Nephron (organoid): ENCODE results near the gene OR52B4.
"Not testable (repeated sequence)": the region's sequence is repeated elsewhere in the genome, so short reads cannot be mapped to it uniquely, and the experiment has no call there.

Experiments
- H3K27ac Mint-ChIP-seq, 3 experiments: 2 replicates each; pipeline ENCODE4 v1.8.0; 2020; ENCODE audit warnings: mixed read lengths in 3 of 3, mild to moderate bottlenecking in 2 of 3, moderate library complexity in 1 of 3
- H3K27me3 Mint-ChIP-seq: 2 replicates; pipeline ENCODE4 v1.8.0; 2021; ENCODE audit warnings: low read depth, mild to moderate bottlenecking, moderate library complexity, mixed read lengths
- H3K36me3 Mint-ChIP-seq: 2 replicates; pipeline ENCODE4 v1.8.0; 2020; ENCODE audit warnings: low read depth, mixed read lengths
- H3K4me1 Mint-ChIP-seq: 2 replicates; pipeline ENCODE4 v1.8.0; 2020; ENCODE audit warnings: mixed read lengths
- H3K4me3 Mint-ChIP-seq, 3 experiments: 2 replicates each; pipeline ENCODE4 v1.8.0; 2020; ENCODE audit warnings: mild to moderate bottlenecking in 3 of 3, mixed read lengths in 3 of 3, moderate library complexity in 2 of 3
- H3K9me3 Mint-ChIP-seq: 2 replicates; pipeline ENCODE4 v1.8.0; 2020; ENCODE audit warnings: mixed read lengths
- TF ChIP-seq, protein P1 (sequence below), 3 experiments: fragments of 200-600 bp; sonication (generic); IDR thresholded peaks; one replicate each; pipeline ENCODE4 v1.5.0; 2021; ENCODE audit warnings: antibody characterized with exemption in 3 of 3; ENCODE audit not compliant: unreplicated experiment in 3 of 3

Gene OR52B4

DNA sequence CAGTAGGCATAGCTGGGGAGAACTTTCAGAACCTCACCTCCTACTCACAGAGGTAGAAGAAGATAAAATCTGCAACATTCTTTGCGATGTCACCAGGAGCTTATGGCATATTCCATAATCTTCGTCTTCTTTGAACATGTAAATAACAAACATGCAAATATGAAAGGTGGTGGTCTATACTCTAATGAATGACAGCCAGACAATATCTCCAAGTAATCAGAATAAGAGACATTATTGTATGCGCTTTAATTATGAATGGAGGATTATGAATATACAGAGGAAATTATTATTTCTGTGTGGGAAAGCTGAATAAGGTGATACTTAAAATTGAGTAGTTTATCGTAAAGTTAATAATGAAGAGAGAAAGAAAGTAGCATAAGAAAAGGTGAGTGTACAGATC is at the start of gene OR52B4:
OR52B4 (minus strand) TSS at position 101 of the 400 bp plus-strand sequence; CDS start at position 10, 91 bp downstream.
- Mint-ChIP-seq H3K36me3 (no peaks in the 10 kb centered on the region), H3K27me3 (no peaks in the 10 kb centered on the region), H3K4me1 (no peaks in the 10 kb centered on the region), H3K4me3 (no peak within 1 kb of the TSS), H3K9me3 (peaks cover 3% of the 10 kb centered on the region), H3K27ac (no peak within 1 kb of the TSS)
- TF ChIP-seq, protein P1, sequence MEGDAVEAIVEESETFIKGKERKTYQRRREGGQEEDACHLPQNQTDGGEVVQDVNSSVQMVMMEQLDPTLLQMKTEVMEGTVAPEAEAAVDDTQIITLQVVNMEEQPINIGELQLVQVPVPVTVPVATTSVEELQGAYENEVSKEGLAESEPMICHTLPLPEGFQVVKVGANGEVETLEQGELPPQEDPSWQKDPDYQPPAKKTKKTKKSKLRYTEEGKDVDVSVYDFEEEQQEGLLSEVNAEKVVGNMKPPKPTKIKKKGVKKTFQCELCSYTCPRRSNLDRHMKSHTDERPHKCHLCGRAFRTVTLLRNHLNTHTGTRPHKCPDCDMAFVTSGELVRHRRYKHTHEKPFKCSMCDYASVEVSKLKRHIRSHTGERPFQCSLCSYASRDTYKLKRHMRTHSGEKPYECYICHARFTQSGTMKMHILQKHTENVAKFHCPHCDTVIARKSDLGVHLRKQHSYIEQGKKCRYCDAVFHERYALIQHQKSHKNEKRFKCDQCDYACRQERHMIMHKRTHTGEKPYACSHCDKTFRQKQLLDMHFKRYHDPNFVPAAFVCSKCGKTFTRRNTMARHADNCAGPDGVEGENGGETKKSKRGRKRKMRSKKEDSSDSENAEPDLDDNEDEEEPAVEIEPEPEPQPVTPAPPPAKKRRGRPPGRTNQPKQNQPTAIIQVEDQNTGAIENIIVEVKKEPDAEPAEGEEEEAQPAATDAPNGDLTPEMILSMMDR (IDR thresholded peaks at IDR 0.05; ENCODE audit: unreplicated experiment in 3 of 3): no peak

DNA sequence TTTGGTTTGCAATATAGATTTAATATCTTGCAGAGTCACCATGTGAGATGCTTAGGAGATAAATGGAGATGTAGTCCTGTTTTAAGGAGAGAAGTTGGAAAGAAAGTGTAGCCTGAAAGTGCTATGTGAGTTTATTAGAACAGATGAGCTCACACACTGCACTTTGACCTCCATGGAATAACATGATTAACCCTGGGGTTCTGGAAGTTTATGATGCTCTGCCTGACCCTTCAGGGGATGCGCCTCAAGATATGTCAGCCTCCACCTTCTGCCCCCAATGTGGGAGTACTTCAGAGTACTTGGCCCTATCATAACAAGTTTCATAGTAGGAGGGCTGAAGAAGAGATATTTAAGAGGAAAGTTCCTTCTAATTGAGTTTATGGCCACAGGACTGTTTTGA is 48.6 kb upstream of the OR52B4 start:
- Mint-ChIP-seq H3K4me3 (no peak overlapping the region), H3K27me3 (peaks cover 9% of the 10 kb centered on the region), H3K4me1 (no peaks in the 10 kb centered on the region), H3K9me3 (no peaks in the 10 kb centered on the region), H3K36me3 (no peaks in the 10 kb centered on the region), H3K27ac (no peak overlapping the region)
- TF ChIP-seq, protein P1 (IDR thresholded peaks at IDR 0.05; ENCODE audit: unreplicated experiment in 3 of 3): no peak

DNA sequence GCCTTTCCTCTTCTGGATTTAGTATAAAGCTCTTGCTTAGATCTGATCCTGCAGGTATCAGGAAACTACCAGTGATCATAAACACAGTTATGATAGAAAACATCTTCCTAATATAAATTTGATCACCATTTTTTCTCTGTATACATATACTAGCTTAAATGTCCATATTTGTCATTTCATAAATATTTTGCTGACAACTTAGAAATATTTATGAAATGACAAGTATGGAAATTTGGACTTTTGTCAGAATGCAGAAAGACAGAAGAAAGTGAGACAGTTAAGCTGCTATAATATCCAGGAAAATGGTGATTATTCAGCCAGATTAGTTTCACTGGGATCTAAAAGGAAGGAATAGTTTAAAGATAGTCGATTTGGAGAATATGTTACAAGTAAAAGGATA is 48.1 kb upstream of the OR52B4 start:
- H3K4me3 Mint-ChIP-seq: no peak overlapping the region
- H3K36me3 Mint-ChIP-seq: no peaks in the 10 kb centered on the region
- H3K27me3 Mint-ChIP-seq: peaks cover 9% of the 10 kb centered on the region
- TF ChIP-seq, protein P1 (IDR thresholded peaks at IDR 0.05; ENCODE audit: unreplicated experiment in 3 of 3): no peak
- H3K9me3 Mint-ChIP-seq: no peaks in the 10 kb centered on the region
- no peaks in the 10 kb centered on the region for H3K4me1 Mint-ChIP-seq
- H3K27ac Mint-ChIP-seq: no peak overlapping the region

DNA sequence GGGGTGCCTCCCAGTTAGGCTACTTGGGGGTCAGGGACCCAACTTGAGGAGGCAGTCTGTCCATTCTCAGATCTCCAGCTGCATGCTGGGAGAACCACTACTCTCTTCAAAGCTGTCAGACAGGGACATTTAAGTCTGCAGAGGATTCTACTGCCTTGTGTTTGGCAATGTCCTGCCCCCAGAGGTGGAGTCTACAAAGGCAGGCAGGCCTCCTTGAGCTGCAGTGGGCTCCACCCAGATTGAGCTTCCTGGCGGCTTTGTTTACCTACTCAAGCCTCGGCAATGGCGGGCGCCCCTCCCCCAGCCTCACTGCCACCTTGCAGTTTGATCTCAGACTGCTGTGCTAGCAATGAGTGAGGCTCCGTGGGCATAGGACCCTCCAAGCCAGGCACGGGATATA is 38.0 kb upstream of the OR52B4 start:
- not testable (repeated sequence) for H3K27me3 Mint-ChIP-seq, H3K4me1 Mint-ChIP-seq, H3K4me3 Mint-ChIP-seq, H3K36me3 Mint-ChIP-seq, H3K27ac Mint-ChIP-seq
- H3K9me3 Mint-ChIP-seq: peaks cover 18% of the 10 kb centered on the region

DNA sequence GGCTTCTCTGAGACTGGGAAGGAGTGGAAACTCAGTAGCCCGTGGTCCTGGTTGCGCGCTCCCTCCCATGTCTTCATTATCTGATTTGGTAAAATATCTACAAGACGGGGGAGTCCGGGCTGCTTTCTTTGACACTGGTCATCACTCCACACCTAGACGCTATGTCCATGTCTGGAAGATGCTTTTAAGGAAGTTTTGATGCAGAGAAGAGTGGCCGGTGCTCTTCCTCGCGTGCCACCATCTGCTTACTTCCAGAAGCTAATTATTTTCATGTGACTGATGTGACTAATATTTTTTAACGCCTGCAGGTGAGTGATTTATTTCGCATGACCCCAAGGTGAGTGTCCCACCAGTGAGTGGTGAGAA is 25.7 kb upstream of the OR52B4 start:
- TF ChIP-seq, protein P1 (IDR thresholded peaks at IDR 0.05; ENCODE audit: unreplicated experiment in 3 of 3): no peak
- peaks cover 13% of the 10 kb centered on the region for H3K4me1 Mint-ChIP-seq
- H3K9me3 Mint-ChIP-seq: peaks cover 16% of the 10 kb centered on the region
- H3K36me3 Mint-ChIP-seq: peaks cover 34% of the 10 kb centered on the region
- H3K4me3 Mint-ChIP-seq: peak overlapping the region; percentile 85 to 93 (median 88)
- H3K27ac Mint-ChIP-seq: no peak overlapping the region
- H3K27me3 Mint-ChIP-seq: no peaks in the 10 kb centered on the region

DNA sequence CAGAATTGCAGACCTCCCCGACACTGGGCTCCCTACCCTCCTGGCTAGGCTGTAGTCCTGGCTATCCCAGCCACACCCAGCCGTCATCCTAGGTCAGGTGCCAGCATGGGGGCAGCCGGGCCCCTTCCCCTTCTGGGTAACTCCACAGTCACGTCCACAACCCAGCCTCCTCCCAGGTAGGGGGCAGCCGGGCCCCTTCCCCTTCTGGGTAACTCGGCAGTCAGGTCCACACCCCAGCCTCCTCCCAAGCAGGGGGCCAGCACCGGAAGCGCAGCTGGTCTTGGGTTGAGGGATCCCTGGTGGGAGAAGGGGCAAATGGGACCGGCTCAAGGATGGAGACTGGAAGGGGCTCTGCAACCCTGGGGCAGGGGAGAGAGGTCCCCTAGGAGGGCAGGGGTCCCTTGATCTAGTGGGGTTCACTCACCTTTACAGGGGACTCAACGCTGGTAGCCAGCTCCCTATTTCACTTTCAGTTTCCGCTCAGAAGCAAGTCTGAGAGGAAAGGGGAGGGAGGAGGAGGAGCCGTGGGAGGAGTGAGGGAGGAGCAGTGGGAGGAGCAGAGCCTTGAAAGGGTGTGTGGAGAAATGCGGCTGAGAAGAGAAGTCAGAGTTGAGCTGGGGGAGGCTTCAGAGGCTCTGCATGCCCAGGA is 25.1 kb upstream of the OR52B4 start, which contains the start of gene TRIM21:
TRIM21 (minus strand) TSS at position 494 of the 649 bp plus-strand sequence. CDS start 3,293 bp downstream, outside the sequence.
- H3K9me3 Mint-ChIP-seq: peaks cover 12% of the 10 kb centered on the region
- peak within 1 kb of the TSS in 1 of 3 experiments; percentile 18 for H3K27ac Mint-ChIP-seq
- peaks cover 13% of the 10 kb centered on the region for H3K4me1 Mint-ChIP-seq
- H3K4me3 Mint-ChIP-seq: peak within 1 kb of the TSS; percentile 85 to 93 (median 88)
- H3K36me3 Mint-ChIP-seq: peaks cover 39% of the 10 kb centered on the region
- TF ChIP-seq, protein P1 (IDR thresholded peaks at IDR 0.05; ENCODE audit: unreplicated experiment in 3 of 3): no peak
- H3K27me3 Mint-ChIP-seq: no peaks in the 10 kb centered on the region
